ENCODE results near the gene CLDND2.
A peak's percentile ranks its signal among the peaks of the same experiment; 100 is the strongest.

CLDND2 gene

DNA sequence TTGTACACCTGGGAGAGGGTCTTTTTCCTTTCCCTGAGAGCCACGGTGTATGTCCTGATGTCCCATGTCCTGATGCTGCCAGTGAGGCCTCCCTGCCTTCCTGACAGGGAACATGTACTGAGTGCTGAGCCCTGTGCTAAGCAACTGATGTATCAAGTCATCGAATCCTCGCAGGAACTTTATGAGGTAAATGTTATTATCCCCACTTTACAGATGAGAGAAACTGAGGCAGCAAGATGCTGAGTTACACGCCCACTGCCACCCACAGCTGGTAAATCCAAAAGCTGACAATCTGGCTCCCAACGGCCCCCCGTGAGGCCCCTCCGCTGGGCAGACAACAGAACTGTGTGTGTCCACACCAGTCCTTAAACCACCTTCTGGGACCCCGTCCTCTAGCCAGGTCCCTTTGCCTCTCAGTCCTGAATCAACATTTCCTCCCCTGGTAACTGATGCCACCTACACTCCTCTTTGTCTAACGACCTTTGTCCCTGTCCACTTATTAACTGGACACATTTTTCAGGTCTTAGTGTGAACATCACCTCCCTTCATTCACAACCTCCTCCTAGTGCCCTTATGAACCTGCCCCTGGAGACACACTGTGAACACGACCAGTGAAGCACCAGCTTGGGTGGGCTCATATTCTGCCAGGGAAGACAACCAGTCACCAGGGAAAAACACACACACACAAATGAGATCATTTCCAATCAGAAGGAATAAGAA lies 21.4 kb downstream of the CLDND2 start:
- TF ChIP-seq CTCF (conservative IDR thresholded peaks at IDR 0.05) (no peak), ZFX (IDR thresholded peaks at IDR 0.05) (no peak)
- H3K27ac ChIP-seq: no peak overlapping the region

- no peak overlapping the region for H3K27ac ChIP-seq
- no peak for TF ChIP-seq ZFX (IDR thresholded peaks at IDR 0.05)
- no peak for TF ChIP-seq CTCF (conservative IDR thresholded peaks at IDR 0.05)
Measured at GRCh38 chr19:51346742-51347141, 22.1 kb downstream of the CLDND2 start.

GRCh38 chr19:51345076-51345620 lies 23.7 kb downstream of the CLDND2 start:
- H3K27ac ChIP-seq: no peak overlapping the region
- TF ChIP-seq CTCF (conservative IDR thresholded peaks at IDR 0.05) (no peak), ZFX (IDR thresholded peaks at IDR 0.05) (no peak)

DNA sequence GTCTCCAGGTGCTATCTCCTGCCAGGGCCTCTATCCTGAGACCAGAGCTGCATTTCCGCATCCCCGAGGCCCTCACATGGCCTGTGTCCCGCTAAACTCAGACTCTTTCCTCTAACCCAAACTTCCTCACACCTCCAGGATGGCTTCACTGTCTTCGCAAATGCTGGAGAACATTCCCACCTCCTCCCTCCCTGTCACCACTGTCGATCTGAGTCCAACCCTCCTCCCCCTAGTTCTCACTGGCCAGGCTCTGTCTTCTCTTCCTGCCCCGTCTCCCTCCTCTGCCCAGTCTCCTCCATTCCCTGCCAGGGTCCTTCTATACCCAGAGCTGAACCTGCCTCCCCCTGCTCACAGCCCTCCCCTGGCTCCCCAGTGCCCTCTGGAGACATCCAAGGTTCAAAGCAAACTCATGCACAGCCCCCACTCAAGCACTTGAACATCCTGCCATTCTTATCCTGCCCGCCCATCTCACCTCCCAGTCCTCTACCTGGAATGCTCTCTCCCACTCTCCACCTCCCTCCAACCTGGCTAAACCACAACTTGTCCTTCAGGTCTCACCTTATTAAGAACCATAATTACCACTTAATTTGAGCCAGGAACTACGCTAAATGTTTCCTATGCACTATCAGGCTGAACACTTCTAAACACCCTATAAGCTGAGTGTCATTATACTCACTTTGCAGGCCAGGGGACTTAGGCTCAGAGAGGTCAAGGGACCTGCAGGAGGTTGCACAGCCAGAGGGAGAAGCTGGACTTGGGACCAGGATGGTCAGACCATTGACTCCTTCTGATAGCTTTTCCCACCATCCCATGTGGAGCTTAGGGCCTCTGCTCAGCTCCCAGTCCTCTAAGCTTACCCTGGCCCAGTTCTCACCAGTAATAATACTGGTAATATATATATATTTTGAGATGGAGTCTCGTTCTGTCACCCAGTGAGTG lies 25.9 kb downstream of the CLDND2 start:
- H3K27ac ChIP-seq: peak overlapping the region; percentile 76
- TF ChIP-seq ZFX (IDR thresholded peaks at IDR 0.05): no peak
- no peak for TF ChIP-seq CTCF (conservative IDR thresholded peaks at IDR 0.05)

DNA sequence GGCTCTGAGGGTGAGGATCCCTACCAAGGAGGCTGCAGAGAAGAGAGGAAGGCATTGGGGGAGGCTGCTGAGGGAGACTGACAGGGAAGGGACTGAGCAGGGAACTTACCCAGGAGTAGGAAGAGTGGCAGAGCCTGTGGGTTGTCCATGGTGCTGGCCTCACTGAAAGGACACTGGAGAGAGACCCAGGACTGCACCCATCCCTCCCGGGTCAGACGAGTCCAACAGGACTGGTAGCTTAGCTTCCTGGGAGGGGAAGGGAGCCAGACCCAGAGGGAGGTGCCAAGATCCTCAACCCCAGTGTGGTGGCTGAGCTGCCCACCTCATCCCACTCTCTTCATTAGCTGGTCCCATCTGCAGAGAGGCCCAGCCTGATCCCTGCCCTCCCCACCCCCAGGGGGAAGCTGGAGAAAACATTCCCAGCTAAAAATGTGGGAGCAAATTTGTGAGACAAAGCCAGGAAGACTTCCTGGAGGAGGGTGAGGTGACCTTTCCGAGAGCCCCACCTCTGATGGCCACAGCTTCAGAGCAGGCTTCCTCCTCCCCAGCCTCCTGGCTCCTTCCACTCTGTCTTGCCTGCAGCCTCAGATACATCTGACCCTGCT lies 26.7 kb downstream of the CLDND2 start, which contains the start of gene VSIG10L:
Gene VSIG10L, minus strand, starts transcription at position 164 of the 605 bp plus-strand sequence. Its CDS starts 15 bp downstream, at position 149.
- TF ChIP-seq CTCF (conservative IDR thresholded peaks at IDR 0.05): no peak
- TF ChIP-seq ZFX (IDR thresholded peaks at IDR 0.05): no peak
- H3K27ac ChIP-seq: peak within 1 kb of the TSS; percentile 76

- TF ChIP-seq ZFX (IDR thresholded peaks at IDR 0.05) (no peak), CTCF (conservative IDR thresholded peaks at IDR 0.05) (no peak)
- H3K27ac ChIP-seq: peak overlapping the region; percentile 76
Measured at GRCh38 chr19:51341066-51341465, 27.7 kb downstream of the CLDND2 start.

Measured in C4-2B (cell line).